Fibroblast of lung (primary cell): ENCODE results near the gene COL18A1.

ENCODE experiments used
- EZH2 ChIP-seq: IDR thresholded peaks from 2 replicates; pipeline ENCODE4 v1.5.1; 2012; ENCODE audit warnings: low read length, control low read depth, mild to moderate bottlenecking; ENCODE audit errors: missing control alignments
- TF ChIP-seq, protein P1 (sequence below), 2 donors: IDR thresholded peaks in 1 of 2; conservative IDR thresholded peaks in 1 of 2; 1 replicate in 1 of 2; 2 replicates in 1 of 2; pipeline ENCODE4 v1.5.1; 2011 to 2012; ENCODE audit warnings: low read length in 2 of 2, control low read depth in 1 of 2, inconsistent platforms in 1 of 2, low read depth in 1 of 2, mild to moderate bottlenecking in 1 of 2

DNA sequence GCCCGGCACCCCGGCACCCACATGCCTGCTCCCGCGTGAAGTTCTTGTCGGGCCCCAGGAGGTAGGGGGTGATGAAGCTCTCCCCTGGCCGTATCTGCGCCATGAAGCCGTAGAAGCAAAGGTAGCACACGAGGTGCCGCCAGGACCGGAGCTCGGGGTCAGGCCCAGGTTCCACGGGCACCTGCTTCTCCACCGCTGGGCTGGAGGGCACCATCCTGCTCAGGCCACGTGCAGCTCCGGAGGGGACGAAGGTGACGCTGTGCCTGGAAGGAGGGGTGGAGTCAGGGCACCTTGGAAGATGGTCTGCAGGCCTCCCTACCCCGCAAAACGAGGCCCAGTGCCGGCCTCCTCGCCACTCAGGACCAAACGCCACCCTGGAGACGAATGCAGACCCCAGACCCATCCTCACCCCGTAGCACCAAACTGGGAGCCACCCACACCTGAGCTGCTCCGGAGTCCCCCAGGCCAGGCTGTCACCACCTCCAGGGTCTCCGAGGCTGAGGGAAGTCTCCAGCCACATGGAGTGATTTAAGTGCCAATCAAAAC lies 132.9 kb downstream of the COL18A1 start:
- TF ChIP-seq, protein P1, sequence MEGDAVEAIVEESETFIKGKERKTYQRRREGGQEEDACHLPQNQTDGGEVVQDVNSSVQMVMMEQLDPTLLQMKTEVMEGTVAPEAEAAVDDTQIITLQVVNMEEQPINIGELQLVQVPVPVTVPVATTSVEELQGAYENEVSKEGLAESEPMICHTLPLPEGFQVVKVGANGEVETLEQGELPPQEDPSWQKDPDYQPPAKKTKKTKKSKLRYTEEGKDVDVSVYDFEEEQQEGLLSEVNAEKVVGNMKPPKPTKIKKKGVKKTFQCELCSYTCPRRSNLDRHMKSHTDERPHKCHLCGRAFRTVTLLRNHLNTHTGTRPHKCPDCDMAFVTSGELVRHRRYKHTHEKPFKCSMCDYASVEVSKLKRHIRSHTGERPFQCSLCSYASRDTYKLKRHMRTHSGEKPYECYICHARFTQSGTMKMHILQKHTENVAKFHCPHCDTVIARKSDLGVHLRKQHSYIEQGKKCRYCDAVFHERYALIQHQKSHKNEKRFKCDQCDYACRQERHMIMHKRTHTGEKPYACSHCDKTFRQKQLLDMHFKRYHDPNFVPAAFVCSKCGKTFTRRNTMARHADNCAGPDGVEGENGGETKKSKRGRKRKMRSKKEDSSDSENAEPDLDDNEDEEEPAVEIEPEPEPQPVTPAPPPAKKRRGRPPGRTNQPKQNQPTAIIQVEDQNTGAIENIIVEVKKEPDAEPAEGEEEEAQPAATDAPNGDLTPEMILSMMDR (conservative IDR thresholded peaks at IDR 0.05 in 1 of 2, IDR thresholded peaks at IDR 0.05 in 1 of 2; ENCODE audit: low read depth in 1 of 2, low read length in 2 of 2), result no peak
- no peak for TF ChIP-seq EZH2
